Left hindlimb (tissue), 1 donor: Measurements from ENCODE around the gene DNAJC7.
"Not testable (repeated sequence)": the region's sequence is repeated elsewhere in the genome, so short reads cannot be mapped to it uniquely, and the experiment has no call there.

ENCODE experiments used
- DNase-seq: peaks from one replicate; pipeline ENCODE4 v3.0.0-alpha.2; 2018

Gene DNAJC7

GRCh38 chr17:41948762-41949460 is 68.3 kb downstream of the DNAJC7 start:
- no peak for DNase-seq

GRCh38 chr17:41944943-41945342 is 72.3 kb downstream of the DNAJC7 start:
- DNase-seq: no peak

- no peak for DNase-seq
Measured at GRCh38 chr17:41943492-41943891, 73.7 kb downstream of the DNAJC7 start.

GRCh38 chr17:41942626-41943373 is 74.4 kb downstream of the DNAJC7 start:
- DNase-seq: no peak

GRCh38 chr17:41941168-41941567 is 76.1 kb downstream of the DNAJC7 start:
- no peak for DNase-seq

GRCh38 chr17:41939693-41940090 is 77.5 kb downstream of the DNAJC7 start:
- no peak for DNase-seq

- DNase-seq: no peak
Measured at GRCh38 chr17:41939044-41939692, 78.1 kb downstream of the DNAJC7 start.

GRCh38 chr17:41937970-41938954 is 79.0 kb downstream of the DNAJC7 start:
- no peak for DNase-seq

- DNase-seq: no peak
Measured at GRCh38 chr17:41935641-41936040, 81.6 kb downstream of the DNAJC7 start.

GRCh38 chr17:41932816-41933389 is 84.3 kb downstream of the DNAJC7 start:
- no peak for DNase-seq

GRCh38 chr17:41931715-41932114 is 85.5 kb downstream of the DNAJC7 start:
- not testable (repeated sequence) for DNase-seq

GRCh38 chr17:41930833-41931156 is 86.4 kb downstream of the DNAJC7 start:
- DNase-seq: not testable (repeated sequence)

GRCh38 chr17:41930009-41930832 is 87.0 kb downstream of the DNAJC7 start, which contains the start of gene ODAD4:
Gene ODAD4, plus strand, starts transcription at chr17:41930617. Its CDS starts 107 bp downstream, at chr17:41930724.
- peak; percentile 98 for DNase-seq

GRCh38 chr17:41928693-41929251 is 88.5 kb downstream of the DNAJC7 start:
- no peak for DNase-seq
